Activated naive CD8-positive, alpha-beta T cell (primary cell): ENCODE measurements around the gene CKB.

Source experiments
- H3K27ac Mint-ChIP-seq: one replicate; pipeline ENCODE4 v1.8.0; 2021; ENCODE audit warnings: mixed read lengths
- H3K27me3 Mint-ChIP-seq: one replicate; pipeline ENCODE4 v1.8.0; 2021; ENCODE audit warnings: mixed read lengths
- H3K36me3 Mint-ChIP-seq: one replicate; pipeline ENCODE4 v1.8.0; 2021; ENCODE audit warnings: mixed read lengths
- H3K4me1 Mint-ChIP-seq: one replicate; pipeline ENCODE4 v1.8.0; 2021; ENCODE audit warnings: low read depth, mixed read lengths
- H3K4me3 Mint-ChIP-seq: one replicate; pipeline ENCODE4 v1.8.0; 2021; ENCODE audit warnings: mild to moderate bottlenecking, mixed read lengths
- H3K9me3 Mint-ChIP-seq: one replicate; pipeline ENCODE4 v1.8.0; 2021; ENCODE audit warnings: low read depth, mixed read lengths

The CKB gene

GRCh38 chr14:103535891-103536565, 13.4 kb upstream of the CKB start:
- H3K36me3 Mint-ChIP-seq = no peaks in the 10 kb centered on the region

DNA sequence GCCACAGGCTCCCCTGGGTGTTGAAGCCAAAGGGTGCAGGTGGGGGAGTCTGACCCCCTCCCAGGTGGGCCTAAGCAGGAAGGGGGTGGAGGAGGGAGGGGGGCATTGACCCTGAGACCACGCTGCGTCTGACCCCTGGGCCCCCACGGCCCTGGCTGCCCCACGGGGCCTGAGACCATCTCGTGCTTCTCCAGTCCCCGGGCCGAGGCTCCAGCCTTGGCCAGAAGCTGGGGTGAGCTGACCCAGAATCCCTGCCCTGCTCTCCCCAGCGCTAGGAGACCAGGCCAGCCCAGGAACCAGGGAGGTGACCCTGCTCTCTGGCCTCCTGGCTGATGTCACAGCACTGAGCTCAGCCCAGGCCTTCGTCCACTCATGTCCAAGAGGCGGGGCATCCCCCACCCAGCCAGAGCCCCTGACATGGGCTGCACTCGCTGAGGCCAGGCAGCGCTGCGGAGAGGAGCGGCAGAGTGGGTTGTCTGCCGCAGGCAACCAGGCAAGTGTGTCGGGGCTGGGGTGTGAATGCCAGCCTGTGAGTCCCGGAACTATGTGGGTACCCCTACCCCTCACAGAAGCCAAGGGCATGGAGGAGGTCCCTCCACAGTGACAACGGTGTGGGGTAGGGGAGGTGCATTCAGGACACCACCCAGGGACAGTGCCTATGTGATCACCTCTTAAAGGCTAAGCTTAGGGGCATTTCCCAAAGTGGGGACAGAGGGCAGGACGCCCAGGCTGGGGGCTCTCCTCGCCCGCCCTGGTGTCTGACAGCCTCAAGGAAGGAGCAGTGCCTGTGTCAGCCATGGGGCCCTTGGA, 12.7 kb upstream of the CKB start:
- Mint-ChIP-seq H3K9me3 (no peaks in the 10 kb centered on the region), H3K36me3 (no peaks in the 10 kb centered on the region), H3K4me1 (peaks cover 13% of the 10 kb centered on the region), H3K27me3 (no peaks in the 10 kb centered on the region), H3K4me3 (no peak overlapping the region), H3K27ac (no peak overlapping the region)

More at GRCh38 chr14:103535891-103536565, 13.4 kb upstream of the CKB start:
- Mint-ChIP-seq H3K9me3 (no peaks in the 10 kb centered on the region), H3K27me3 (no peaks in the 10 kb centered on the region), H3K4me1 (peaks cover 7% of the 10 kb centered on the region), H3K4me3 (no peak overlapping the region), H3K27ac (no peak overlapping the region)

DNA sequence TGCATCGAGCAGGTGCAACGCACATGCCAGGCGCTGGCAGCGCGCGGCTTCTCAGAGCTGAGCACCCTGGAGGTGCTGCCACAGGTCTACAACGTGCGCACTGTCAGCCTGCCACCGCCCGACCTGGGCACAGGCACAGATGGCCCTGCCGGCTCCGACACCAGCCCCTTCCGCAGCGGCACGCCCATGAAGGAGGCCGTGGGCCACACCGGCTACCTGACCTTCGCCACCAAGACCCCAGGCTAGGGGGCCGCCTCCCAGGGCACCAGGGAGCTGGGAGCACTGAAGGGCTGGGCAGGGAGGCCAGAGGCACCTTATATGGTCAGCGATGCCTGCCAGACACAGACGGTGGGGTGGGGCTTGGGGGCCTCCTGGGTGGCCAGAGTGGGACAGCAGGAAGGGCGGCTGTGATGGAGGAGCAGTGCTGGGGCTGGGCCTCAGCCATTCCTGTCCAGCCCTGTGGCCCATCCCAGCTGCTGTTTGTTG, 12.0 kb upstream of the CKB start:
- H3K4me1 Mint-ChIP-seq = peaks cover 18% of the 10 kb centered on the region
- H3K27me3 Mint-ChIP-seq = no peaks in the 10 kb centered on the region
- H3K4me3 Mint-ChIP-seq = no peak overlapping the region
- no peak overlapping the region for H3K27ac Mint-ChIP-seq
- no peaks in the 10 kb centered on the region for H3K36me3 Mint-ChIP-seq
- H3K9me3 Mint-ChIP-seq = no peaks in the 10 kb centered on the region

GRCh38 chr14:103533999-103534575, 11.5 kb upstream of the CKB start:
- no peak overlapping the region for H3K27ac Mint-ChIP-seq
- no peaks in the 10 kb centered on the region for H3K27me3 Mint-ChIP-seq
- H3K36me3 Mint-ChIP-seq = no peaks in the 10 kb centered on the region
- no peaks in the 10 kb centered on the region for H3K9me3 Mint-ChIP-seq
- peaks cover 19% of the 10 kb centered on the region for H3K4me1 Mint-ChIP-seq
- no peak overlapping the region for H3K4me3 Mint-ChIP-seq

DNA sequence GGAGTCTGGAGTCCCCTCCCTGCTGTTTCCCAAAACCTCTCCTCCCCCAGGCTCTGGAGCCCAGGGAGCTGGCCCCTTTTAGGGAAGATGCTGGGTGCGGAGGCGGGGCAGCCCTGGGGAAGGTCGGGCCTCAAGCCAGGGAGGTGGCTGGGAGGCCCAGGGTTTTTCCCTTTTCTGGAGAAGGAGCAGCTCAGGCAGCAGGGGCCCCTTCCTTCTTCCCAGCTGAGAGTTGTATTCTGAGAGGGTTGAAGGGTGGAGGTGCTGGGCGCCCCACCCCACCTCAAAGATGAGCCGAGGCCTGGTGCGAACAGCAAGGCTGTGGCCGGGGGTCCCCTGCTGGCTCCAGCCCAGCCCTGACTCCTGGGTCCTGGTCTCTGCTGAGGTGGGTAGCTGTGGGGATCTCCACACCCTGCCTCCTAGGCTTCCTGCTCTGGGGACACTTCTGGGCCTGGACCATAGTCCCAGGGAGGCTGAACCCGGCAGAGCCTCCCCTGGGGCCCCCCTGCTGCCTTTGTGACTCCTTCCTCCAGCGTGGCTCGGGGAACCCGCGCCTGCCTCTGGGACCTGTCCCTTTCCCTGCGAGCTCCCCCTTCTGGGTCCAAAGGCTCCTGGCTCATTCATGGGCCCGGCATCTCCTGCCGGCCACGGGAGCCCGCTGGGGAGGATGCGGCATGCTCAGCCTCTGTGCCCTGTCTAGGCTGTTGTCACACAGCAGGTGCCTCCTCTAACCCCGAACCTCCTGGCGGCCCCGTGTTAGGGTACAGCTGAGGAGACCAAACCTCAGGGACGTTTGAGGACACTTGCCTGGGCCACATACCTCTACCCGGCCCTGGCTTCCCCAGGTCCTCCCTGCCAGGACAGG, 10.7 kb upstream of the CKB start:
- Mint-ChIP-seq H3K27me3 (no peaks in the 10 kb centered on the region), H3K4me1 (peaks cover 21% of the 10 kb centered on the region), H3K9me3 (no peaks in the 10 kb centered on the region), H3K27ac (no peak overlapping the region), H3K4me3 (no peak overlapping the region), H3K36me3 (no peaks in the 10 kb centered on the region)

DNA sequence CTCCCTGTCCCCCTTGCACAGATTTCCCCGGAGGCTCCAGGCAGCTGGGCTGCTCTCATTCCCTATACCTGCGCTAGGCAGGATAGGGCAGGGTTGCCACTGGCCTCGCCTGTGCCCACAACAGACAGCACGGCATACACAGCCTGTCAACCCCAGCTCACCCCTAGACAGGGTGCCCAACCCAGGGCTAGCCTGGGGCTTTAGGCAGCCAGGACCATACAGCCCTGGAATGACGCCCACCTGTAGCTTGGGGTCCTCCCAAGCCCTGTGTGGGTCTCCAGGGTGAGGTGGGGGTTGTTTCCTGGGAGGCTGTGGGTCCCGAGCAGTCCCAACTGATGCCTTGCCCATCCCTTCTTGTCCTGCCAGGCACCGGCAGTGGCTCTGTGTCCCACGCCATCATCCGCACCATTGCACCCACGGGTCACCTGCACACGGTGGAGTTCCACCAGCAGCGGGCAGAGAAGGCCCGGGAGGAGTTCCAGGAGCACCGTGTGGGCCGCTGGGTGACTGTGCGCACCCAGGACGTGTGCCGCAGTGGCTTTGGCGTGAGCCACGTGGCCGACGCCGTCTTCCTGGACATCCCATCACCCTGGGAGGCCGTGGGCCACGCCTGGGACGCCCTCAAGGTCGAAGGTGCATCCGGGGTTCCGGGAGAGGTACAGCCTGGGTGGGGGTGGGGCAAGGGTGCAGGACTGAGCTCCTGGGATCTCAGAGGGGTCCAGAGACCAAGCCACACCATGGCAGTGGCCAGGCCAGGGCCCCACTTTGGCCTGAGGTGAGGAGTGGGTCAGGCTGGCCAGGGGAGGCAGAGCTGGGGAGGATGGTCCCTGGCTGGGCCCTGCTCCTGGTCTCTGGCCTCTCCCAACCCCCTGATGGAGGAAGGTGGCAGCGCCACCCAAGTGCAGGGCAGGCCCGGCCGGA, 9.8 kb upstream of the CKB start:
- no peak overlapping the region for H3K27ac Mint-ChIP-seq
- peaks cover 26% of the 10 kb centered on the region for H3K4me1 Mint-ChIP-seq
- no peaks in the 10 kb centered on the region for H3K27me3 Mint-ChIP-seq
- peak overlapping the region; percentile 32 for H3K4me3 Mint-ChIP-seq
- H3K36me3 Mint-ChIP-seq = no peaks in the 10 kb centered on the region
- H3K9me3 Mint-ChIP-seq = no peaks in the 10 kb centered on the region

DNA sequence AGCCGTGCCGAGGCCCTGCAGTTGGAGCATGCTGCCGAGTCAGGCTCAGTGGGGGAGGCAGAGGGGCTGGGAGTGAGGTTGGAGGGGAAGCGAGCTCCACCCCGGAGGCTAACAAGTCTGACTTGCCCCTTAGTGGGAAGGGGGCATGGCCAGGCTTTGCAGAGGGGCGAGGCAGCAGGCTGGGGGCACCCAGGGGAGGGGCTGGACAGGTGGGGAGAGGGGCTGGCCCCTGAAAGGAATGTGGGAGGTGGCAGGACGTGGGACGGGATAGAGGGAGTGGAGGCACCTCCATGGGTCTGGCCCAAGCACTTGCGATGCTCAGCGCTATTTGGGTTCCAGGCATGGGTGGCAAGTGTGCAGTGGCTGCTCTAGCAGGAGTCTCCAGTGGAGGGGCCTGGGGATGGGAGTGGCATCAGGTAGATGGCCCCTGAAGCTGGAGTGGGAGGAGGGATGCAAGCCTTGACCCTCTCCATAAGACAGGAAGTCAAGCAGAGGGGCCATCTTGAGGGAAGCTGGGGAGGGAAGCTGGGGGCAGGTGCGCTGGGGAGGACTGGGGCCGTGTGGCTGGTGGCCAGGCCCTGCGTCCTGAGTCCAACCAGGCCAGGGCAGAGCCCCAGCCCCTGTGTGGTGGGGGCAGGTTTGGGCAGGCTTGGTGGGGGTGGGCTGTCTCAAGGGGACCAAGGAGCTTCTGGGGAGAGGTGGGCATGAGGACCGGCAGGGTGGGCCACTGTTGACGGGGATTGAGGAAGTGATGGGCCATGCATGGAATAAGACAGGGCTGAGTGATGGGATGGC, 9.0 kb upstream of the CKB start:
- peak overlapping the region; percentile 28 for H3K27ac Mint-ChIP-seq
- no peaks in the 10 kb centered on the region for H3K27me3 Mint-ChIP-seq
- no peaks in the 10 kb centered on the region for H3K36me3 Mint-ChIP-seq
- peak overlapping the region; percentile 65 for H3K4me3 Mint-ChIP-seq
- H3K4me1 Mint-ChIP-seq = peaks cover 31% of the 10 kb centered on the region
- H3K9me3 Mint-ChIP-seq = no peaks in the 10 kb centered on the region

- no peaks in the 10 kb centered on the region for H3K9me3 Mint-ChIP-seq
- H3K36me3 Mint-ChIP-seq = no peaks in the 10 kb centered on the region
- H3K4me3 Mint-ChIP-seq = peak overlapping the region; percentile 94
- peak overlapping the region; percentile 58 for H3K27ac Mint-ChIP-seq
- peaks cover 31% of the 10 kb centered on the region for H3K4me1 Mint-ChIP-seq
- no peaks in the 10 kb centered on the region for H3K27me3 Mint-ChIP-seq
Observed at GRCh38 chr14:103530831-103531230, 8.2 kb upstream of the CKB start.

GRCh38 chr14:103530390-103530789, 7.8 kb upstream of the CKB start:
- Mint-ChIP-seq H3K27ac (peak overlapping the region; percentile 58), H3K4me3 (peak overlapping the region; percentile 94), H3K27me3 (no peaks in the 10 kb centered on the region), H3K4me1 (peaks cover 31% of the 10 kb centered on the region), H3K9me3 (no peaks in the 10 kb centered on the region), H3K36me3 (no peaks in the 10 kb centered on the region)

- H3K27me3 Mint-ChIP-seq = no peaks in the 10 kb centered on the region
- no peaks in the 10 kb centered on the region for H3K36me3 Mint-ChIP-seq
- H3K4me1 Mint-ChIP-seq = peaks cover 31% of the 10 kb centered on the region
- H3K27ac Mint-ChIP-seq = peak overlapping the region; percentile 96
- H3K9me3 Mint-ChIP-seq = no peaks in the 10 kb centered on the region
- H3K4me3 Mint-ChIP-seq = peak overlapping the region; percentile 94
Observed at GRCh38 chr14:103529383-103530365, 7.0 kb upstream of the CKB start.

DNA sequence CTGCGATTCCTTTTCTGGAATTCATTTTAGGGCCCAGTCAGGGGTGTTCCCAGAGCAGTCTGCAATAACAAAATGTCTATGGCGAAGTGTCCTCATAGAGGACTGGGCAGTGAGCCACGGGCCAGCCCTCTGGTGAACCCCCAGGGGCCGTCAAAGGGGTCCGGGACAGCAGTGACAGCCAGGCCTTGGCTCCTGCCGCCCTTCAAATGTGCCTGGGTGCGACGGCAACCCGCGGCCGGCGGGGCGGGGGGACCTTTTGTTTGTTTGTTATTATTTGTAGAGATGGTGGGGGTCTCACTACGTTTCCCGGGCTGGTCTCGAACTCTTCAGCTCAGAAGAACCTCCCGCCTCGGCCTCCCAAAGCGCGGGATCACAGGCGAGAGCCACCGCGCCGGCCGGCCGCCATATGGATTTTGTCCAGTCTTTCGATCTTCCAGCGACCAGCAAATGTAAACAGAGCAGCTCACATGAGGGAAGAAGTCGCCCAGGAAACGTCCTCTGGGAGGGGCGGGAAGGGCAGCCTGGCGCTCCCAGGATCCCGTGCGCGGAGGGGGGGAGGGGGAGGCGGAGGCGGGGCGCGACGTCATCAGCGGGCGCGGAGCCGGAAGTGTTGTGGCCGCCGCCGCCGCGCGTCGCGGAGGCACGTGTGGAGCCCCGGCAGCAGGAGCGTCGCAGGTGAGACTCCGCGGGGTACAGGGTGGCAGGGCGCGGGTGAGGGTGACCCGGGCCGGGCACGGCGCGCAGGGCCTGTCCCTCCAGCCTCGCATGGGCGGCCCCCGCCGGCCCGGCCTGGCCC, 6.2 kb upstream of the CKB start, which contains the start of gene TRMT61A:
TSS of gene TRMT61A (plus strand) at position 610 of the 796 bp plus-strand sequence. CDS start 783 bp downstream, outside the sequence.
- Mint-ChIP-seq H3K9me3 (no peaks in the 10 kb centered on the region), H3K4me1 (peaks cover 31% of the 10 kb centered on the region), H3K4me3 (peak within 1 kb of the TSS; percentile 94), H3K36me3 (no peaks in the 10 kb centered on the region), H3K27ac (peak within 1 kb of the TSS; percentile 96), H3K27me3 (no peaks in the 10 kb centered on the region)
